ENCODE data around the gene PDGFD.
A peak's percentile ranks its signal among the peaks of the same experiment; 100 is the strongest.

PDGFD gene

GRCh38 chr11:103903621-103904323 is 260.2 kb downstream of the PDGFD start:
- no peak overlapping the region for H2AFZ ChIP-seq (ENCODE audit: low read depth, low read length)
- peaks cover 32% of the 10 kb centered on the region for H3K4me1 ChIP-seq (ENCODE audit: insufficient read depth, low read length)
- H3K4me2 ChIP-seq (ENCODE audit: insufficient read depth, low read length), result no peak overlapping the region

GRCh38 chr11:103902994-103903393 is 261.0 kb downstream of the PDGFD start:
- no peak overlapping the region for H3K9ac ChIP-seq (ENCODE audit: low read depth, low read length)
- H3K27me3 ChIP-seq (ENCODE audit: insufficient read depth, low read length, poor library complexity), result no peaks in the 10 kb centered on the region
- TF ChIP-seq CTCF (IDR thresholded peaks at IDR 0.05; ENCODE audit: borderline replicate concordance, extremely low read depth, low read length, poor library complexity, severe bottlenecking), result no peak
- no peak for TF ChIP-seq EZH2 (IDR thresholded peaks at IDR 0.05; ENCODE audit: borderline replicate concordance, low read depth, low read length, severe bottlenecking)
- H3K9me3 ChIP-seq (ENCODE audit: insufficient read depth, low read length, severe bottlenecking), result no peaks in the 10 kb centered on the region
- H4K20me1 ChIP-seq (ENCODE audit: insufficient read depth, low read length), result no peaks in the 10 kb centered on the region
- peaks cover 25% of the 10 kb centered on the region for H3K4me1 ChIP-seq (ENCODE audit: insufficient read depth, low read length)
- ATAC-seq (ENCODE audit: insufficient read depth, low read depth) (no peak), DNase-seq (no peak)
- H3K27ac ChIP-seq (ENCODE audit: low read length), result no peak overlapping the region
- no peak overlapping the region for H3K4me2 ChIP-seq (ENCODE audit: insufficient read depth, low read length)
- H2AFZ ChIP-seq (ENCODE audit: low read depth, low read length), result no peak overlapping the region
- no peaks in the 10 kb centered on the region for H3K36me3 ChIP-seq (ENCODE audit: insufficient read depth, low read length)
- no peaks in the 10 kb centered on the region for H3K79me2 ChIP-seq (ENCODE audit: insufficient read depth, low read length)
- no peak overlapping the region for H3K4me3 ChIP-seq (ENCODE audit: low read depth in 1 of 2, low read length in 2 of 2)

More at GRCh38 chr11:103903621-103904323, 260.2 kb downstream of the PDGFD start:
- Histone ChIP-seq H3K27ac (ENCODE audit: low read length) (no peak overlapping the region), H3K9me3 (ENCODE audit: insufficient read depth, low read length, severe bottlenecking) (no peaks in the 10 kb centered on the region), H3K4me3 (ENCODE audit: low read depth in 1 of 2, low read length in 2 of 2) (no peak overlapping the region), H3K27me3 (ENCODE audit: insufficient read depth, low read length, poor library complexity) (no peaks in the 10 kb centered on the region), H4K20me1 (ENCODE audit: insufficient read depth, low read length) (no peaks in the 10 kb centered on the region), H3K36me3 (ENCODE audit: insufficient read depth, low read length) (no peaks in the 10 kb centered on the region), H3K79me2 (ENCODE audit: insufficient read depth, low read length) (no peaks in the 10 kb centered on the region), H3K9ac (ENCODE audit: low read depth, low read length) (no peak overlapping the region)
- DNase-seq, result no peak
- peak; percentile 75 for ATAC-seq (ENCODE audit: insufficient read depth, low read depth)
- no peak for TF ChIP-seq EZH2 (IDR thresholded peaks at IDR 0.05; ENCODE audit: borderline replicate concordance, low read depth, low read length, severe bottlenecking)
- TF ChIP-seq CTCF (IDR thresholded peaks at IDR 0.05; ENCODE audit: borderline replicate concordance, extremely low read depth, low read length, poor library complexity, severe bottlenecking), result no peak

- Histone ChIP-seq H2AFZ (ENCODE audit: low read depth, low read length) (no peak overlapping the region), H4K20me1 (ENCODE audit: insufficient read depth, low read length) (no peaks in the 10 kb centered on the region), H3K4me2 (ENCODE audit: insufficient read depth, low read length) (no peak overlapping the region), H3K79me2 (ENCODE audit: insufficient read depth, low read length) (no peaks in the 10 kb centered on the region), H3K27ac (ENCODE audit: low read length) (no peak overlapping the region), H3K27me3 (ENCODE audit: insufficient read depth, low read length, poor library complexity) (no peaks in the 10 kb centered on the region), H3K9me3 (ENCODE audit: insufficient read depth, low read length, severe bottlenecking) (no peaks in the 10 kb centered on the region), H3K4me3 (ENCODE audit: low read depth in 1 of 2, low read length in 2 of 2) (no peak overlapping the region), H3K36me3 (ENCODE audit: insufficient read depth, low read length) (no peaks in the 10 kb centered on the region), H3K4me1 (ENCODE audit: insufficient read depth, low read length) (peaks cover 26% of the 10 kb centered on the region), H3K9ac (ENCODE audit: low read depth, low read length) (no peak overlapping the region)
- ATAC-seq (ENCODE audit: insufficient read depth, low read depth) (no peak), DNase-seq (no peak)
- TF ChIP-seq CTCF (IDR thresholded peaks at IDR 0.05; ENCODE audit: borderline replicate concordance, extremely low read depth, low read length, poor library complexity, severe bottlenecking) (no peak), EZH2 (IDR thresholded peaks at IDR 0.05; ENCODE audit: borderline replicate concordance, low read depth, low read length, severe bottlenecking) (no peak)
Observed at GRCh38 chr11:103901656-103902055, 262.3 kb downstream of the PDGFD start.
